IPS DF 6.9 (cell line): Measurements from ENCODE around the gene UBE4A.
"Not testable (repeated sequence)": the region's sequence is repeated elsewhere in the genome, so short reads cannot be mapped to it uniquely, and the experiment has no call there.

ENCODE experiments used
- DNase-seq: peaks from one replicate; pipeline ENCODE4 v3.0.0-alpha.2; 2013; ENCODE audit warnings: low read depth, low spot score
- H3K27ac ChIP-seq: one replicate; pipeline ENCODE4 v1.5.1; 2013; ENCODE audit warnings: low read length, control low read depth
- H3K27me3 ChIP-seq: 2 replicates; pipeline ENCODE4 v1.6.1; 2013; ENCODE audit warnings: mild to moderate bottlenecking, low read length; ENCODE audit not compliant: control insufficient read depth, insufficient read depth
- H3K36me3 ChIP-seq: 2 replicates; pipeline ENCODE4 v1.6.1; 2013; ENCODE audit warnings: low read length; ENCODE audit not compliant: control insufficient read depth, insufficient read depth
- H3K4me1 ChIP-seq: 2 replicates; pipeline ENCODE4 v1.6.1; 2013; ENCODE audit warnings: low read length; ENCODE audit not compliant: control insufficient read depth, insufficient read depth
- H3K4me3 ChIP-seq: 2 replicates; pipeline ENCODE4 v1.5.1; 2013; ENCODE audit warnings: mild to moderate bottlenecking, low read length
- H3K9me3 ChIP-seq: 2 replicates; pipeline ENCODE4 v1.6.1; 2013; ENCODE audit warnings: low read length, inconsistent platforms; ENCODE audit not compliant: control insufficient read depth, insufficient read depth
- WGBS: extraction: QIAGEN DNeasy Blood & Tissue Kit; methylation state at CpG from one replicate; pipeline ENCODE4 v1.1.7; 2013; ENCODE audit warnings: mixed read lengths, missing lambda C conversion rate; ENCODE audit not compliant: insufficient read length, insufficient coverage; 5-methylcytosine and 5-hydroxymethylcytosine counted together

The UBE4A gene

GRCh38 chr11:118401151-118401879 is 41.9 kb downstream of the UBE4A start, which contains the start of gene ATP5MG:
ATP5MG (plus strand) TSS chr11:118401606; CDS start chr11:118401666, 60 bp downstream.
- Histone ChIP-seq H3K36me3 (no peaks in the 10 kb centered on the region), H3K4me1 (no peaks in the 10 kb centered on the region), H3K4me3 (peak within 1 kb of the TSS; percentile 79), H3K27me3 (no peaks in the 10 kb centered on the region), H3K27ac (no peak within 1 kb of the TSS), H3K9me3 (no peaks in the 10 kb centered on the region)
- WGBS = no CpG with 5 or more reads among the region's 51 CpGs
- peak; percentile 79 for DNase-seq

GRCh38 chr11:118401880-118402590 is 42.6 kb downstream of the UBE4A start:
- no peak for DNase-seq
- no peaks in the 10 kb centered on the region for H3K4me1 ChIP-seq
- no CpG with 5 or more reads among the region's 22 CpGs for WGBS
- no peaks in the 10 kb centered on the region for H3K27me3 ChIP-seq
- no peak overlapping the region for H3K27ac ChIP-seq
- H3K36me3 ChIP-seq = peaks cover 5% of the 10 kb centered on the region; the same call in 1 of the 2 replicates
- H3K4me3 ChIP-seq = peak overlapping the region; percentile 79
- no peaks in the 10 kb centered on the region for H3K9me3 ChIP-seq

GRCh38 chr11:118402594-118402993 is 43.2 kb downstream of the UBE4A start:
- not testable (repeated sequence) for H3K36me3 ChIP-seq, H3K27me3 ChIP-seq, H3K4me1 ChIP-seq, DNase-seq, H3K4me3 ChIP-seq, H3K9me3 ChIP-seq, H3K27ac ChIP-seq
- no CpG with 5 or more reads among the region's 7 CpGs for WGBS

DNA sequence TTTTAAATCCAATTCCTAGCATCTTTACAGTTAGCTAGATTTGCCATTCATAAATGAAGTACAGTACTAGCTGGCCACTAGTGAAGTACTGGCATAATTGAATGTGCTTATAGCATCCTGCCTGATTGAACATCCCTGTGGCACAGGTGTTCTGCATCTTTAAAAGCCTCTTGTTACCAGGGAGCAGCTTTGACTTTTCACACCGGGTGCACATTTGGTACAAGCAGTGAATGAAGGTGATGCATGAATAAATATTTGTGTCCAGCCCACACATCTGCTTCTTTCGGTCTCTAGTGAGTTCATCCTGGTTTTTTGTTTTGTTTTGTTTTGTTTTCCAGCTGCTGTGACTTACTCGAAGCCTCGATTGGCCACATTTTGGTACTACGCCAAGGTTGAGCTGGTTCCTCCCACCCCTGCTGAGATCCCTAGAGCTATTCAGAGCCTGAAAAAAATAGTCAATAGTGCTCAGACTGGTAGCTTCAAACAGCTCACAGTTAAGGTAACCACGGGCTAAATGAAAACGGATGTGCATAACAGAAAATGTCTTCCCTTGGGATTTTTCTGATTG is 47.3 kb downstream of the UBE4A start:
- WGBS = no CpG with 5 or more reads among the region's 7 CpGs
- Histone ChIP-seq H3K4me3 (no peak overlapping the region), H3K36me3 (peaks cover 7% of the 10 kb centered on the region; the same call in 1 of the 2 replicates), H3K4me1 (no peaks in the 10 kb centered on the region), H3K9me3 (no peaks in the 10 kb centered on the region), H3K27ac (no peak overlapping the region), H3K27me3 (no peaks in the 10 kb centered on the region)
- DNase-seq = no peak

GRCh38 chr11:118410055-118410745 is 50.8 kb downstream of the UBE4A start:
- Histone ChIP-seq H3K27me3 (no peaks in the 10 kb centered on the region), H3K9me3 (no peaks in the 10 kb centered on the region), H3K4me3 (no peak overlapping the region), H3K27ac (no peak overlapping the region), H3K4me1 (no peaks in the 10 kb centered on the region), H3K36me3 (peaks cover 7% of the 10 kb centered on the region; the same call in 1 of the 2 replicates)
- WGBS = no CpG with 5 or more reads among the region's 7 CpGs
- no peak for DNase-seq

DNA sequence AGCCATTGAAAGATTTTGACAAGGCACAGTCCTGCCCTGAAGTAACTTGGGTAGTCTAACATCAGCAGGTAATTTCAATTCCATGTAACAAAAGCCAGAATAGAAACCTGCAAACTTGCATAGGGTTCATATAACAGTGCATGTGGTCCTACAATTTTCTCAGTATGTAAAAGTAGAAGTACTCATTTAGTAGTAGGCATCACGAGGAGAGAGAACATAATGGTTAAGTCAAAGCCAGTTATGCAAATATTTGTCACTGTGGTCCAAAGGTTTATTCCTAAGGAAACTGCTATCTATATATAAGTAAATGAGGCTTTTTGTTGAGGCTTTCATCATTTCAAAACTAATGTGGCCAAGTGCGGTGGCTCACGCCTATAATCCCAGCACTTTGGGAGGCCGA is 52.1 kb downstream of the UBE4A start:
- Histone ChIP-seq H3K27ac (no peak overlapping the region), H3K4me1 (no peaks in the 10 kb centered on the region), H3K9me3 (no peaks in the 10 kb centered on the region), H3K27me3 (no peaks in the 10 kb centered on the region), H3K36me3 (peaks cover 6% of the 10 kb centered on the region; the same call in 1 of the 2 replicates), H3K4me3 (no peak overlapping the region)
- no CpG with 5 or more reads among the region's 4 CpGs for WGBS
- DNase-seq = no peak

DNA sequence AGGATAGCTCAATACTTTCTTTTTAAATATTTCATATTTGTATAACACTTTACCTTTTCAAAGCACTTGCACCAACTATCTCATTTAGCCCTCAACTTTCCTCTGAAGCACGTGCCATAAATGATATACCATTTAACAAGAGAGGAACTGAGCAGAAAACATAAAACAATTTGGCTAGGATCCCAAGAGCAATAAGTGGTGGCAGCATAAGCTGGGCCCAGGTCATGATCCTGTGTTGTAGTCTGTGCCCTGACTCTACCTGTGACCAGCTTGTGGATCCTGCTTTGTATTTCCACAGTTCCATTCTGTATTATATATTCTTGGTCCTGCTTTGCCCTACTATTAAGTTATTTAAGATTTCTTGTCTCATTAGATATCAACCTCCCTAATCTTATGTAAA is 53.5 kb downstream of the UBE4A start:
- no peak for DNase-seq
- no peaks in the 10 kb centered on the region for H3K9me3 ChIP-seq
- H3K4me3 ChIP-seq = no peak overlapping the region
- H3K27ac ChIP-seq = no peak overlapping the region
- H3K27me3 ChIP-seq = no peaks in the 10 kb centered on the region
- no CpG with 5 or more reads among the region's 1 CpG for WGBS
- no peaks in the 10 kb centered on the region for H3K36me3 ChIP-seq
- H3K4me1 ChIP-seq = no peaks in the 10 kb centered on the region

DNA sequence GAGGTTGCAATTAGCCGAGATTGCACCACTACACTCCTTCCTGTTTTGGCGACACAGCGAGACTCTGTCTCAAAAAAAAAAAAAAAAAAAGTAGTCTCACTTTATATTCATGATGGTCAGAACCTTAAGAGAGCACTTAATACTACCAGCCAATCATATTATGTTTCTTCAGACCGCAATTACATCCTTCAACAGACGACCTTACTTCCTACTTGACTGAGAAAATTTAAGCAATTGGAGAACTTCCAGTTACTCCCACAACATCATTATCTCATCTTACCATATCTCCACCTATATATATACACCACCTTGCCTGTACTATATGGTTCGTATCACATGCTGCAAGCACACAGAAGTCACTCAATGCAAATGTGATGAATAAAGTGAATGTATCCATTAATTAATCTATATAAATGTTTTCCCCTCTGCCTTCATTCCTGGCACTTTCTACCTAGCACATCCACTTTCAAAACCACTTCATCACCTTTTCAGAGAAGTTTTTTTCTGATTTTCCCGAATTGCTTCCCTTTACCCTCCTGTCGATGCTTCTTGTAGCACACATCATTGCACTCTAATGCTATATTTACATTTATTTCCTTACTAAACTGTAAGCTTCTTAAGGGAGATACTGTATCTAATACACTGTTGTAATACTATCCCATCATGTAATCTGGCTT is 55.8 kb downstream of the UBE4A start:
- no peak for DNase-seq
- no peaks in the 10 kb centered on the region for H3K27me3 ChIP-seq
- 100% methylated on average over 1 of the region's 8 CpGs for WGBS
- H3K27ac ChIP-seq = no peak overlapping the region
- no peak overlapping the region for H3K4me3 ChIP-seq
- no peaks in the 10 kb centered on the region for H3K36me3 ChIP-seq
- no peaks in the 10 kb centered on the region for H3K4me1 ChIP-seq
- H3K9me3 ChIP-seq = no peaks in the 10 kb centered on the region

- H3K27me3 ChIP-seq = no peaks in the 10 kb centered on the region
- no peaks in the 10 kb centered on the region for H3K4me1 ChIP-seq
- no peak overlapping the region for H3K27ac ChIP-seq
- DNase-seq = no peak
- no peaks in the 10 kb centered on the region for H3K9me3 ChIP-seq
- no peak overlapping the region for H3K4me3 ChIP-seq
- no peaks in the 10 kb centered on the region for H3K36me3 ChIP-seq
Measured at GRCh38 chr11:118415739-118416068, 56.3 kb downstream of the UBE4A start.

DNA sequence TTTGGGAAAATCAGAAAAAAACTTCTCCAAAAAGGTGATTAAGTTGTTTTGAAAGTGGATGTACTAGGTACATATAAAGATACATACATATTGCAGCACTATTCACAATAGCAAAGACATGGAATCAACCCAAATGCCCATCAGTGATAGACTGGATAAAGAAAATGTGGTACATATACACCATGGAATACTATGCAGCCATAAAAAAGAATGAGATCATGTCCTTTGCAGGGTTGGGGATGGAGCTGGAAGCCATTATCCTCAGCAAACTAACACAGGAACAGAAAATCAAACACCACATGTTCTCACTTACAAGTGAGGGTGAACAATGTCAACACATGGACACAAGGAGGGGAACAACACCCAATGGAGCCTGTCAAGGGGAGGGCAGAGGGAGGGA is 57.5 kb downstream of the UBE4A start:
- H3K27me3 ChIP-seq, H3K9me3 ChIP-seq, H3K4me3 ChIP-seq, H3K27ac ChIP-seq, DNase-seq, H3K4me1 ChIP-seq, H3K36me3 ChIP-seq: not testable (repeated sequence)
